GM21723 (cell line): Measurements from ENCODE around the gene LIPT1.
"Not testable (repeated sequence)": the region's sequence is repeated elsewhere in the genome, so short reads cannot be mapped to it uniquely, and the experiment has no call there.

Experiments
- ATAC-seq: cut with Tn5 transposase; IDR thresholded peaks from one replicate; pipeline ENCODE4 v1.9.1; 2021; ENCODE audit warnings: mild to moderate bottlenecking, moderate library complexity; ENCODE audit not compliant: unreplicated experiment

The LIPT1 gene

DNA sequence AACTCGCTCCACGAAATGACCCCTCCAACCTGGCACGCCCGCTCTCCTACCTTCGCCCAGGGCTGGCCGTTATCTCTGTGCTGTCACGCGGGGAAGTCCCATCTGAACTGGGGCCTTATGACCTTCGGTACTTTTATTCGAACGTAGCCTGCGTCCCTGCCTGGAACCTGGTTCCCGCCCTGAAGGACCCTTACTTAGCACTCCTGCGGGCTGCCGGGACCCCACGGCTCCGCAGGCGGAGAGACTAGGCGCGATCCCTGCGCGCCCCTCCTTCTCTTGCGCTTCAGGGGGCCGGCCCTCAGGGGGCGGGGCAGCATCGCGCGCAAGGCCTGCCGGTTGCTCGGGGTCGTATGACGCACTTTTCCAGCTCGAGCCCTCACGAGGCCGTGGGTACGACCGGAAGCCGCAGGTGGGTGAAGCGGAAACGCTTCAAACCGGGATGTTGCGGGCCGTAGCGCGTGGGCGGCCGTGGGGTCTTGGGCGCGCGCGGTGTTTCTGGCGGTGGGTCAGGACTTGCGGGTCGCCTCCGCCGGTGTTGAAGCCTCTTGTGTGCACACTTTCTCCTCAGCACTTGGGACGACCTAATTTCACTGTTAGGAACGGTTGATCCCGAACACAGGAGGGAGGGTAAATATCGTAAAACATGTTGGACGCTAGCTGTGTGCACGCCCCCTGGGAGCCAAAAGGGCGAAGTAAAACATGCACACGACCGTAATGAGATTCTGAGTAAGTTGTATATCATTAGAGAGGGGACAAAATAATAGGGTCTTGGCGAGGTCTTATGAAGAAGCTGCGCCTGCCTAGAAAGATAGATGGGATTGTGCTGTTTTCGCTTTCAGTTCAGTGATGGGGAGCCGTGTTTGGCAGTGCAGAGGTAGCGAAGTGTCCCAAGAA, at the start of gene LIPT1, which contains the start of gene TSGA10:
Gene LIPT1, plus strand, starts transcription at position 325 of the 894 bp plus-strand sequence. CDS start 6,991 bp downstream, outside the sequence.
Gene TSGA10, minus strand, starts transcription at position 300 of the 894 bp plus-strand sequence. CDS start 45,503 bp downstream, outside the sequence.
- peak; percentile 93 for ATAC-seq

GRCh38 chr2:99106913-99107312, 47.9 kb upstream of the LIPT1 start:
- no peak for ATAC-seq

DNA sequence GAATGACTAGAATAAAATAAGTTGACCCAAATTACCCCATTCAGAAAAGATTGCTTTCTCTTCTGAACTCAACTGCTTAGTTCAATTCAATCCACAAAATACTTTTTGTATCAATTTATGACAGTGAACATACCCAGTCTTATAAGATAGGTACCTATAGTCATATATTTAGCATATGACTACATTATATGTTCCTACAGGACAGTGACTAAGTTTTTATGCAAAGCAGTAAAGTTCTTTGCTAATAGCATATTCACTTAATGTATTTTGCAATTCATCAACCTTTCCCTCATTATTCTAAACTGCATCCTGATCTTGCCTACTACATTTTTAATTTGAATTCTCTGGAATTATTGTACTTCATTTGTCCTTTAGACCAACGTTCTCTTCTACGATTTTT, 43.5 kb upstream of the LIPT1 start:
- ATAC-seq, result no peak

DNA sequence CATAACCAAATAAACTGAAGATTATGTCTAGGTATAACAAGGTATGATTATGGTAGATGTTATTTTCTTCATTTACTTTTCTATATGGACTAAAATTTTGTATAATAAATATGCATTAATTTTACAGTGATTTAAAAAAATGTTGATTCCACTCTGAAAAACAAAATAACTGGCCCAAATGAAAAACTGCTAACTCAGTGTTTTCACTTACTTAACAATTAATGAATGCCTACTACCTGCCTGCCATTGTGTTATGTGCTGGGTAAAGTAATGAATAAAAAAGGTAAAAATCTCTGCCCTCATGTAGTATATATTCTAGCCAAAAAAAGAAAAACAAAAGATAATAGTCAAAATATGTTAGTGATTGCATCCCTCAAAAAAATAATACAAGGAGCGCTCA, 42.8 kb upstream of the LIPT1 start:
- no peak for ATAC-seq

GRCh38 chr2:99112617-99113016, 42.1 kb upstream of the LIPT1 start:
- no peak for ATAC-seq

DNA sequence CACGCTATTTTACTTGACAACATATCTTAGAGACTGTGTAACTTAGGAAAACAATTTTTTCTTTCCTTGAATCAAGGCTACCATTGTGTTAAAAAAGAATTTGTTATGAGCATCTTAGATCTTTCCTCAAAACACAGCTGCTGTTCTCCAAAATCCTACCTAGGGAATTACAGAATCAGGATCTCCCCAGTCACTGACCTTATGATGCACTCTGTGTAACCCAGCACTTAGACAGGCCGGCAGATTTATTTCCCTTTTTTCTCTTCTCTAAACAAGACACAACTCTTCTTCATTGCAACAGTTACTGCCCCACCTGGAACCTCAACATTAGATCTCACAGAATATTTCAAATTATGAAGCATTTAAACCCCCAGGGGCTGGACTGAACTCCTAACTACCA, 26.8 kb upstream of the LIPT1 start:
- no peak for ATAC-seq

DNA sequence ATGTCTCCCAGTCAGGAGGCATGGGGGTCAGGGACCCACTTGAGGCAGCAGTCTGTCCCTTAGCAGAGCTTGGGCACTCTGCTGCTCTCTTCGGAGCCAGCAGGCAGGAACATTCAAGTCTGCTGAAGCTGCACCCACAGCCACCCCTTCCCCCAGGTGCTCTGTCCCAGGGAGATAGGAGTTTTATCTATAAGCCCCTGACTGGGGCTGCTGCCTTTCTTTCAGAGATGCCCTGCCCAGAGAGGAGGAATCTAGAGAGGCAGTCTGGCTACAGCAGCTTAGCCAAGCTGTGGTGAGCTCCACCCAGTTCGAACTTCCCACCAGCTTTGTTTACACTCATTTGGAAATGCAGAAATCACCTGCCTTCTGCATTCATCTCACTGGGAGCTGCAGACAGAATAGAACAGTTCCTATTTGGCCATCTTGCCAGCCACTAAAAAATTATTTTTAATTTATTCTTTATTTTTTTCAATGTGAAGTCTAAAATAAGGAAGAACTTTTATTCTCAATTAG, 19.7 kb upstream of the LIPT1 start:
- ATAC-seq, result not testable (repeated sequence)

DNA sequence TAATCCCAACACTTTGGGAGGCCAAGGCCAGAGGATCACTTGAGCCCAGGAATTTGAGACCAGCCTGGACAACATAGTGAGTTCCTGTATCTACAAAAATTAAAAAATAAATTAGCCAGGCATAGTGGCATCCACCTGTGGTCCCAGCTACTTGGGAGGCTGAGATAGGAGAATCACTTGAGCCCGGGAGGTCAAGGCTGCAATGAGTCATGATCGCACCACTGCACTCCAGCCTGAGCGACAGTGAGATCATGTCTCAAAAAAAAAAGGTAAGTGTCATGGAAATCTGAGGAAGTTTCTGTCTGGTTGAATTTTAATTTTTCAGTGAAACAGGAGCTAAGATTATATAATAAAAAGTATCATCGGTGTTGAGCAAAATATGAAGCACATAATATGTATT, 15.8 kb upstream of the LIPT1 start:
- ATAC-seq, result no peak

- no peak for ATAC-seq
Measured at GRCh38 chr2:99140056-99140859, 14.5 kb upstream of the LIPT1 start.

DNA sequence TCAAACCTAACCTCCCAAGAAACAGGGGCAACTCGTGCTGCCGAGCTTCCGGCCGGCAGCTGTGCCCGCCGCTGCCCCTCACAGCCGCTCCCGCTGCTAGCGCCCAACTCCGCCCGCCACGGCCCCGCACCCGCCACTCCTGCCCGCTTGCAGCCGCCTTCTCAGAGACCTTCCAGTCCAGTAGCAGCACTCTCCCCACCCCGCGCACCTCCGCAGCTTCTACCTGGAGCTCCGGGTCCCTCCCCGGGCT, 14.0 kb upstream of the LIPT1 start:
- ATAC-seq, result peak; percentile 40

- peak; percentile 90 for ATAC-seq
Measured at GRCh38 chr2:99141110-99142108, 13.4 kb upstream of the LIPT1 start, which contains the start of gene C2orf15. TSS of gene C2orf15 (plus strand) at chr2:99141707. CDS start at chr2:99150559, 8,852 bp downstream.

DNA sequence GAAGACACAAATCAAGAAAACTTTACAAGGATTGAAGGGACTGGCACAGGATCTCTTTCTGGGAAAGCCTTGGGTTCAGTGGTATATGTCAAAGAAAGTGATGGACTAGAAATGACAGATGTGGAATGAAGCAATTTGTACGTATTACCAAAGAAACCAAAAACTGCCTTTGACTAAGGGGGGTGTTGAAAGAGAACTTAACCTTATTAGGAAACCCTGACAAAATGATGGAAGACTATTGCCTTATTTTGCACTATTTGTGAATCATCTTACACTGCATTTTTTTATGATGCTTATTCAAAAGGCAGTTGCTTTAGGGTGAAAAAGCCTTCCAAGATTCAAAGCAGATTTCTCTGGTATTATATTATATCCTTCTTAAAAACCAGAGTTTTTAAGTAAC, 4.1 kb upstream of the LIPT1 start:
- ATAC-seq, result no peak

DNA sequence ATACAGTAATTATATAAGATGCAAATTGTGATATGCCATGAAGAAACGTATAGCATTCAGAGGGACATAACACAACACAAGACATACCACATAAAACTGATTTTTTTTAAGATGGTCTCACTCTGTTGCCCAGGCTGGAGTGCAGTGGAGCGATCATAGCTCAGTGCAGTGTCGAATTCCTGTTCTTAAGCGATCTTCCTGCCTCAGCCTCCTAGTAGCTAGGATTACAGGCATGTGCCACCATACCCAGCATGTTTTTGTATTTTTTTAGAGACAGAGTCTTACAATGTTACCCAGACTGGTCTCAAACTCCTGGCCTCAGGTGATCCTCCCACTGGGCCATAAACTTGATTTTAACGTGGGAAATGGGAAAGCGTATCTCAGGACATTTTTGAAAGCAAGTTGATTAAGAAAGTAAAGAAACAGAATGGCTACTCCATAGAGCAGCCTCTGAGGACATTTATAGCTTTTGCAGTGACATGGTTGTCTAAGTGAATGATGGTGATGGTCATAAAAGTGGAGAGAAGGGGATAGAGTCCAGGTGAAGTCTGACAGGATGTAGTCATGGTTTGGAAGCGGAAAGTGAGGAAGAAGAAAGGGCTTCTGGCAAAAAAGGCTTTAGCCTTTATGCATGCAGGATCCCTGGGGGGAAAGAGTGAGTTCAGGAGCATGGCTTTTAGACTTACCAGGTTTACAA, 2.4 kb upstream of the LIPT1 start:
- ATAC-seq, result no peak

DNA sequence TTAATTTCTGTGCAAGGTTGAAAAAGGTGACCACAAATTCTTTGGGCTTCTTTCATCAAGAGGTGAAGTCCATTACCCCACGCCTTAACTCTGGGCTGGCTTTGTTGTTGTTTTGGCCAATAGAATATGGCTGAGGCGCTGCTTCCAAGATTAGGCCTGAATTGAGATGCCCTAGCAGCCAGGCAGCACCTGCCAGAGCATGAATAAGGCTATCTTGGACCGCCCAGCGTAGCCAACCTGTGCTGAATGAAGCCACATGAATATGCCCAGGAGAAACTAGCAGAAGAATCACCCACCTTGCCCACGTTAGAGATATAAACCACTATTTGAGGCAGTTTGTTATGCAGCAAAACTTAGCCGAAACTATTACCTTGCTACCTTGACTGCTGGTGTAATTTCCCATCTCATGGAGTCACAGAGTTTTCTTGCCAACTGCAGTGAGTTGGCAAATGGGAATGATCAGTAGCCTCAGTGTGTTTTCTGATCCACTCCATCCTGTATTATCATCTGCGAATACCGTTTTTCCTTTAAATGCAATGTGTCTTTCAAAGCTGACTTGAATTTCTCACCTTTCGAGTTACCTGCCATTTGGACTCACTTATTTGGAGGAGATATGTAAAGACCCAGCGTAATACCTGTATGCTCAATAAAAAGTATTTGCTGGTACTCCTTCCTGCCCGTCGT, 704 bp upstream of the LIPT1 start:
- no peak for ATAC-seq

DNA sequence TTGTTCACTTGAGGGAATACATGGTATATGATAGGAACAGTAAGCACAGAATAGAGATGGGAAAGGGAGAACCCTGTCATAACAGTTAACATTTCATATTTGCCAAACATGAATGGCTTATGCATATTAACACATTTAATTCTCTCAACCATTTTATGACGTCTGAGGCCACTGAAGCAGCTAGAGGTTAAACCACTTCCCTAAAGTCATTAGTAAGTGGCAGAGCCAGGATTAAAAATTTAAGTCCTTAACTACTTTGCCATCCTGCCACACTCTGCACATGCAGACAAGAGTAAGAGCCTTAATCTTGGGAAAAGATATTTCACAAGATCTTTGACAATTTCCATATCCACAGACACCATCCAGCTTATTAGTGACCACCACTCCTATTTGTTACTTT, 2.1 kb downstream of the LIPT1 start:
- no peak for ATAC-seq

- no peak for ATAC-seq
Measured at GRCh38 chr2:99158599-99158998, 3.8 kb downstream of the LIPT1 start.

DNA sequence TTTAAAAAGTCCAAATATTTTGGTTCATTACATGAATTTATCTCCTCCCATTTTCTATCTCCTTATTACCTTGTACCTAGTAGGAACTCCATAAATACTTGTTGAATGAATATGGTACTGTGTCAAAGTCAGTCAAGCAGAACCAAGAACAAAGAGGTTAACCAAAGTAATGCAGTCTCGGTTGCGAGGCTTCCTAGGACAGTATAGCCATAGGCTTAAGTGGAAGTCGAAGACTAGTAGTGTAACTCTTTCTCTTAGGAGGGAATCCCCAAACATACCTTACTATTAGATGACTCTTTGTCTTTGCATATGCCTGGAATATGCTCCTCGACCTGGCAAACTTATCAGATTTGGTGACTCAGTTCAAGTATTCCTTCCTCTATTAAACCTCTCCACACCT, 4.8 kb downstream of the LIPT1 start:
- ATAC-seq, result no peak

- ATAC-seq, result no peak
Measured at GRCh38 chr2:99166218-99166617, 11.5 kb downstream of the LIPT1 start.

DNA sequence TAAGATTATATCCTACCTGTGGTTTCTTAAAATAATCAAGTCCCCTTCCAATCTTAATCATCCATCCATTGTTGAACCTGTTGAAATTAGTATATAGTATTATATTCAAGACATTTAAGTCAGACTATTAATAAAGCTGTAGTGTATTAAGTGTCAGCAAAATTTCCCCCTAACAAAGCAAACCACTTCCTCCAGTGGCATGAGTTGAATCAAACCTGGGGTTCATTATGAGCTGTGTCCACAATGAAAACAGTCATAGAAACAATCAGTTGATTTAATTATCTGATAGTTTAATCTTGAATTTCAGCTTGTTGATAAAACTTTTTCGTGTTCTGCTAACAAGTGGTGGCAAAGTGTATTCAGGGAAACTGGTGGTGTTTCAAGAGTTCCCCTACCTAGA, 14.8 kb downstream of the LIPT1 start:
- ATAC-seq, result no peak
